NCI-H2081 (cell line): ENCODE measurements around the gene FCHSD1.
A peak's percentile ranks its signal among the peaks of the same experiment; 100 is the strongest.

Source experiments
- DNase-seq, 2 experiments: peaks; one replicate each; lab custom pipeline; 2025; lab: John Stamatoyannopoulos, UW

Gene FCHSD1

GRCh38 chr5:141672841-141673813 is 21.9 kb upstream of the FCHSD1 start:
- no peak for DNase-seq

- no peak for DNase-seq
Observed at GRCh38 chr5:141672071-141672840, 21.0 kb upstream of the FCHSD1 start.

GRCh38 chr5:141669520-141669919 is 18.3 kb upstream of the FCHSD1 start:
- DNase-seq, result no peak

- DNase-seq, result no peak
Observed at GRCh38 chr5:141668601-141669265, 17.5 kb upstream of the FCHSD1 start.

- no peak for DNase-seq
Observed at GRCh38 chr5:141665995-141666940, 15.1 kb upstream of the FCHSD1 start.

GRCh38 chr5:141664733-141665461 is 13.7 kb upstream of the FCHSD1 start:
- DNase-seq, result peak; percentile 18 to 24

- DNase-seq, result no peak
Observed at GRCh38 chr5:141663506-141663905, 12.3 kb upstream of the FCHSD1 start.

- no peak for DNase-seq
Observed at GRCh38 chr5:141662028-141662427, 10.8 kb upstream of the FCHSD1 start.

GRCh38 chr5:141657937-141658545 is 6.8 kb upstream of the FCHSD1 start:
- DNase-seq, result no peak

- no peak for DNase-seq
Observed at GRCh38 chr5:141657404-141657803, 6.2 kb upstream of the FCHSD1 start.

GRCh38 chr5:141656396-141656795 is 5.2 kb upstream of the FCHSD1 start:
- no peak for DNase-seq

GRCh38 chr5:141655020-141655419 is 3.8 kb upstream of the FCHSD1 start:
- DNase-seq, result no peak

- DNase-seq, result no peak
Observed at GRCh38 chr5:141654298-141654697, 3.1 kb upstream of the FCHSD1 start.

- DNase-seq, result no peak
Observed at GRCh38 chr5:141651728-141652105, 499 bp upstream of the FCHSD1 start.

GRCh38 chr5:141649972-141650371 is 1.2 kb downstream of the FCHSD1 start:
- no peak for DNase-seq

GRCh38 chr5:141649056-141649688 is 2.0 kb downstream of the FCHSD1 start:
- DNase-seq, result no peak

- DNase-seq, result no peak
Observed at GRCh38 chr5:141647851-141648250, 3.4 kb downstream of the FCHSD1 start.

GRCh38 chr5:141647242-141647641 is 4.0 kb downstream of the FCHSD1 start:
- no peak for DNase-seq

- DNase-seq, result no peak
Observed at GRCh38 chr5:141646026-141646425, 5.2 kb downstream of the FCHSD1 start.
